Esophagus muscularis mucosa (tissue), 3 donors: ENCODE data around the gene ANKRD34A.

Experiments
- POLR2A ChIP-seq: fragments of 450-650 bp; IDR thresholded peaks from one replicate; pipeline ENCODE4 v1.6.1; 2017; ENCODE audit warnings: antibody characterized with exemption, moderate library complexity, mild to moderate bottlenecking, low read depth
- POLR2AphosphoS5 ChIP-seq, 2 donors: sonication (generic); formaldehyde crosslinking; IDR thresholded peaks; one replicate each; pipeline ENCODE4 v1.6.1; 2017; ENCODE audit warnings: antibody characterized with exemption in 2 of 2
- TF ChIP-seq, protein P1 (sequence below), 3 experiments: fragments of 200-600 bp in 2 of 3; fragments of 450-650 bp in 1 of 3; sonication (generic) in 2 of 3; IDR thresholded peaks; one replicate each; pipeline ENCODE4 v1.5.1; 2017 to 2019; ENCODE audit warnings: antibody characterized with exemption in 3 of 3, mild to moderate bottlenecking in 2 of 3, moderate library complexity in 1 of 3

- TF ChIP-seq POLR2A, result no peak
- TF ChIP-seq, protein P1, sequence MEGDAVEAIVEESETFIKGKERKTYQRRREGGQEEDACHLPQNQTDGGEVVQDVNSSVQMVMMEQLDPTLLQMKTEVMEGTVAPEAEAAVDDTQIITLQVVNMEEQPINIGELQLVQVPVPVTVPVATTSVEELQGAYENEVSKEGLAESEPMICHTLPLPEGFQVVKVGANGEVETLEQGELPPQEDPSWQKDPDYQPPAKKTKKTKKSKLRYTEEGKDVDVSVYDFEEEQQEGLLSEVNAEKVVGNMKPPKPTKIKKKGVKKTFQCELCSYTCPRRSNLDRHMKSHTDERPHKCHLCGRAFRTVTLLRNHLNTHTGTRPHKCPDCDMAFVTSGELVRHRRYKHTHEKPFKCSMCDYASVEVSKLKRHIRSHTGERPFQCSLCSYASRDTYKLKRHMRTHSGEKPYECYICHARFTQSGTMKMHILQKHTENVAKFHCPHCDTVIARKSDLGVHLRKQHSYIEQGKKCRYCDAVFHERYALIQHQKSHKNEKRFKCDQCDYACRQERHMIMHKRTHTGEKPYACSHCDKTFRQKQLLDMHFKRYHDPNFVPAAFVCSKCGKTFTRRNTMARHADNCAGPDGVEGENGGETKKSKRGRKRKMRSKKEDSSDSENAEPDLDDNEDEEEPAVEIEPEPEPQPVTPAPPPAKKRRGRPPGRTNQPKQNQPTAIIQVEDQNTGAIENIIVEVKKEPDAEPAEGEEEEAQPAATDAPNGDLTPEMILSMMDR (IDR thresholded peaks at IDR 0.05), result no peak
- TF ChIP-seq POLR2AphosphoS5 (IDR thresholded peaks at IDR 0.05), result no peak
Measured at GRCh38 chr1:145956361-145956760, 8.0 kb downstream of the ANKRD34A start.
